Stimulated activated CD8-positive, alpha-beta memory T cell treated with anti-CD3 and anti-CD28 coated beads, Interleukin-12 subunit alpha, Interleukin-12 subunit beta, amount 100 ng/mL, for 24 hours (primary cell): ENCODE results near the gene MYL9.

Experiments used
- DNase-seq: peaks from one replicate; pipeline ENCODE4 v3.0.0-alpha.2; 2020; ENCODE audit errors: extremely low read depth

MYL9 gene

DNA sequence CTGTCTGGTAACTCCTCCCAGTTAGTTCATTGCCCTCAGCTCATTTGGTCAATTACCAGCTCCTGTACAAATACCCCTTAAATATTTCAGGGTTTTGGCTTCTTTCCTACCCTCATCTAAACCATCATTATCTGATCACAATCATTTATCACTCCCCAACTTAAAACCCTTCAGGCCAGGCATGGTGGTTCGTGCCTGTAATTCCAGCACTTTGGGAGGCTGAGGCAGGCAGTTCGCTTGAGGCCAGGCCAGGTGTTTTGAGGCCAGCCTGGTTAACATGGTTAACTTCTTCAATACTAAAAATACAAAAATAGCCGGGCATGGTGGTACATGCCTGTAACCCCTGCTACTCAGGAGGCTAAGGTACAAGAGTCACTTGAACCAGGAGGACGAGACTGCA is 41.5 kb downstream of the MYL9 start:
- no peak for DNase-seq

DNA sequence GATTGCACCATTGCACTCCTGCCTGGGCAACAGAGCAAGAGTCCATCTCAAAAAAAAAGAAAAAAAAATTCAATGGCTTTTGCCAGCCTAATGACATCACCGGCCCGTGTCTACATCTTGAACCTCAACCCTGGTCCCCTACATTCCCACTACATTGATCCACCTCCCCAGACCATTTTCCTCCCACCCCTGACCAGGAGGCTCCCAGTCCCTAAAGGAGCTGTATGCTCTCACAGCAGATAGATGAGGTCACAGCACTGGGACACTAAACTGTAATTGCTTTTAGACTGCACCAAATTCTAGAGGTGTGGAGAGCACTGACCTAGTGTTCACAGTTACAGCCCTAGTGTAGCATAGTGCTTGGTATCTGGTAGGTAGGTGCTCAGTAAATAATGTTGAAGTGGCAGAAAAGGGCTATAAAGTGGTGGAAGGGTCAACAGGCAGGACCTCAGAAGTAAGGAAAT is 42.7 kb downstream of the MYL9 start:
- no peak for DNase-seq

DNA sequence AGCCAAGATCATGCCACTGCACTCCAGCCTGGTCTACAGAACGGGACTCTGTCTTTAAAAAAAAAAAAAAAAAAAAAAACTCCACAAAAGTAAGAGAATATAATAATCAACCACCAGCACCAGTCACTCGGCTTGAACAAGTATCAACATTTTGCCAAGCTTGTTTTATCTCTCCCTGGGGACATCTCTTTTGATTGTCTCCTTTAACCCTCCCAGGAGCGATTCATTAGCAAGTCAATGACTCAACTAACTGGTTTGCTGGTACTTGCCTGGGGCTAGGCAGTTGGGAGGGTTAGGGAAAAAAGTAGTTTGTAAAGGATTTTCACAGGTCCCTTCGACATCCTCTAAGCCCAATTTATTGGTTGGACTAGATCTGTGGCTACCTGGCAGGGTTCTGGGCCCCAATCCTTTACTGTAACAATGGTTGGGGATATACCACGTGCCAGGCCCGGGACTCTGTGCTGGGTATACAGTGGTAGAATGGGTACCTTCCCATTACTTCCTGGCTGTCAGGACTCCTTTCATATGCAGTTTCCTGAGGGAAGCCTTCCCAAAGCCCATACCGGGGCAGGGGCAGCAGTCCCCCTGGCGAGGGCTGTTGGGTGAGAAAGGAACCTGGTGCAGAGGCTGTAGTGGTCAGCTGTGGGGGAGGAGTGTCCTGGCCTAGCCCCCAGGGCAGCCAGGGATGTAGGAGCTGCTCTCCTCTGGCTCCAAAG is 44.2 kb downstream of the MYL9 start:
- no peak for DNase-seq

DNA sequence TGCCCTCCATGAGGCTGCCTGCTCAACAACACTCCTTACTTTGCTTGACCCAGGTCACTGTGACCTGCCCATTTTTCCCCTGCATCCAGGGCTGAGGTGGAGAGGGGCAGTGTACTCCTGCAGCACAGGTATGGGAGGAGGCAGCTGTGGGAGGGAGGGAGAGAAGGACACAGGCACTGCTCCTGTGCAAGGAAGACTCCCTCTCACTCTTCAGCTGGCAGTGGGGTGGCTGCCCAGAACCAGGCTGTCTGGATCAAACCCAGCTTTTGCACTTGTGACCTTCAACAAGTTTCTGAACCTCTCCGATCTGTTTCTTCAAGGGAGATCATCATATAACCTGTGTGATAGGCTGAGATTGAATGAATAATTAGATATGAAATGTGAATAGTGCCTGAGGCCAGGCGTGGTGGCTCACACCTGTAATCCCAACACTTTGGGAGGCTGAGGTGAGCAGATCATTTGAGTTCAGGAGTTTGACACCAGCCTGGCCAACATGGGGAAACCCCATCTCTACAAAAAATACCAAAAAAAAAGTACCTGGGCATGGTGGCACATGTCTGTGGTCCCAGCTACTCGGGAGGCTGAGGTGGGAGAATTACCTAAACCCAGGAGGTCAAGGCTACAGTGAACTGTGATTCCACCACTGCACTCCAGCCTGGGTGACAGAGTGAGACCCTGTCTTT is 46.2 kb downstream of the MYL9 start:
- no peak for DNase-seq

DNA sequence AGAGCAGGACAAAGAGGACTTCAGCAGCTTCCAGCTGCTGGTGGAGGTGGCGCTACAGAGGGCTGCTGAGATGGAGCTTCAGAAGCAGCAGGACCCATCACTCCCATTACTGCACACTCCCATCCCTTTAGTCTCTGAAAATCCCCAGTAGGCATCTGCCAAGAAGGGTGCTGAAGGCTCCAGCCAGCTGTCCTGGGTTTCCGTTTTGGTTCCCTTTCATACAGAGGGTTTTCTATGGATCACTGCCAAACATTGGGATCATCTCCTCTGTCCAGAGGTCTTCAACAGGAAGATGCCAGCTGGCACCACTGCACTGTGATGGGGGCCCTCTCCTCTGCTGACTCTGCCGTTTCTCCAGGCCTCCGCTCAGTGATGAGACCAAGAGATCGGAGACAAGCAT is 50.0 kb downstream of the MYL9 start:
- DNase-seq = no peak

DNA sequence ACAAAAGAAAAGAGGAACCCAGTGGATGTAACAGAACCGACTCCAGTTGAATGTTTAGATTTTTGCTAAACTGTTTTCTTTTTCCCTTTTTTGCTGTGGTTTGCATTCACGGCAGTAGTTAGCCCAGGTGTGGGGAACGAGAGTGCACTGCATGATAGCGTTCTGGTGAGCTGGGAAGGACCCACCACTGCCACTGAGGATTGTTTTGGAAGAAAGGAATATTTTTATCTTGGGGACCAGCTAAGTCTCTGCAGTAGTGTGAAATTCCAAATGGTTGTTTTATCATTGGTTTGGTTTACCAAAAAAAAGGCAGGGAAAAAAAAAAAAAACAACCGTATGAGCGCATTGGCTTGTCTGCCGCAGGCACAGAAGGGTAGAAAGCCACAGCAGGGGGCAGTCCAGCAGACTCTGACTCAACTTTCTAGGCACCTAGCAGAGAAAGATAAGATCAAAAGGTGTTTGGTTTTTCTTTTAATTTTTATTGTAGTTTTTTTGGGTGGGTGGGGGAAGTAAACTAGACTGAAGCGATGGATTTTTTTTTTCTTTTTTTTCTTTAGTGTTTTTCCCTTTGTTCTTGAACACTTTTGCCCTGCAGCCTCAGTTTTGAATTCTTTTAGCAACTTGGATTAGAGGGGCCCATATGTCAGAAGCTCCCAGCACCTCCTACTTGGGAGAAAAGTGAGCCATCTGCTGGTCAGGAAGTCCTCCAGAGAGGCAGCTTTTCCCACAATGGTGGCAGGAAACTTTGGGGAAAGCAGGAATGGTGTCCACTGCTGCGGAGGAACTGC is 50.7 kb downstream of the MYL9 start:
- DNase-seq = no peak

DNA sequence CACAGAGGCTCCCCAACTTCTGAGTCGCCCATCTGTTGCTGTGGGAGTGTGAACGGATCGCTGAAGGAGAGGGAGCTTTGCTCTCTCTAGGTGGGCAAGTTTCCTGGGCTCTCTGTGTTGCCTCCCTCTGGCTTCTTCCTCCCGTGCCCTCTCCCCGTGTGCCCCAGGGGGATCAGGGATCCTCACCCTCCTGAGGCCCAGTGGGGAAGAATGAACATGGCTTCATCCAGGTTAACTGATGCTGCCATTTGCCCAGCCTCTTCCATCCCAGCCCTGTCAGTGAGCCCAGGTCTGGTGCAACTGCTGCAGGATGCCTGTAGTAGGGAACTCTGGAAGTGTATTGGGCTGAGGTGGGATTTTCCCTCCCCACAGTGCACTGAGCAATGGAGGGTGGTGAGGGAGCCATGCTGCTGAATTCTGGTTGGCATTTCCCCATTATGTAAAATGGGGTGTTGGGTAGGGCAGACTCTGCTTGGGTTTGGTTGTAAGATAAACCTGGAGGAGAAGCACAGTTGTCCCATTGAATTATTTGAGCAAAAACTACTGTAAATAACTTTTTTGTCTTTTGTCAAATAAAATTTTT is 52.1 kb downstream of the MYL9 start:
- DNase-seq = no peak

DNA sequence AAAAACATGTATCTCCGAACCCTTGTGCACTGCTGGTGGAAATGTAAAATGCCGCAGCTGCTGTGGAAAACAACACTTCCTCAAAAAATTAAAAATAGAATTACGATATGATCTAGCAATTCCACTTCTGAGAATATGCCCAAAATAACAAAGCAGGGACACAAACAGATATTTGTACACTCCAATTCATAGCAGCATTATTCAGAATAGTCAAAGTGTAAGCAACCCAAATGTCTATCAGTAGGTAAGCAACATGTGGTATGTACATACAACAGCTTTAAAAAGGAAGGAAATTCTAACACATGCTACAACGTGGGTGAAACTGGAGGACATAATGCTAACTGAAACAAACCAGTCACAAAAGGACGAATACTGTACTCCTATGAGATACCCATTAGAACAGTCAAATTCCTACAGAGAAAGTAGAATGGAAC is 58.6 kb downstream of the MYL9 start:
- no peak for DNase-seq
